GM23248 (cell line): Measurements from ENCODE around the gene SURF4. TPM values are rescaled to one million over a fixed set of nuclear protein-coding genes. Genes with fewer than 3 reads are reported as not detected.
A peak's percentile ranks its signal among the peaks of the same experiment; 100 is the strongest.

ENCODE experiments used
- DNase-seq: peaks from one replicate; pipeline ENCODE4 v3.0.0-alpha.2; 2015
- H2AFZ ChIP-seq: fragments of 200-600 bp; sonication (generic); 2 replicates; pipeline ENCODE4 v1.6.1; 2016; ENCODE audit warnings: antibody characterized with exemption
- H3F3A ChIP-seq: fragments of 200-600 bp; sonication (generic); 2 replicates; pipeline ENCODE4 v1.6.1; 2016; ENCODE audit warnings: mild to moderate bottlenecking, antibody characterized with exemption, mixed run types; ENCODE audit not compliant: insufficient read depth
- H3K27ac ChIP-seq: fragments of 200-600 bp; sonication (generic); 2 replicates; pipeline ENCODE4 v1.5.1; 2016; ENCODE audit warnings: mild to moderate bottlenecking
- H3K27me3 ChIP-seq: fragments of 200-600 bp; sonication (generic); replicated peaks from 2 replicates; pipeline ENCODE4 v1.6.1; 2016; ENCODE audit warnings: mild to moderate bottlenecking; ENCODE audit not compliant: insufficient read depth
- H3K36me3 ChIP-seq: fragments of 200-600 bp; sonication (generic); 2 replicates; pipeline ENCODE4 v1.6.1; 2016; ENCODE audit warnings: low read depth, mild to moderate bottlenecking
- H3K4me1 ChIP-seq: fragments of 200-600 bp; sonication (generic); 2 replicates; pipeline ENCODE4 v1.6.1; 2016; ENCODE audit warnings: mild to moderate bottlenecking; ENCODE audit not compliant: insufficient read depth
- H3K4me2 ChIP-seq: fragments of 200-600 bp; sonication (generic); one replicate; pipeline ENCODE4 v1.6.1; 2016; ENCODE audit warnings: mild to moderate bottlenecking; ENCODE audit not compliant: unreplicated experiment
- H3K4me3 ChIP-seq: fragments of 200-600 bp; sonication (generic); 2 replicates; pipeline ENCODE4 v1.5.1; 2016; ENCODE audit warnings: mild to moderate bottlenecking
- H3K79me2 ChIP-seq: fragments of 200-600 bp; sonication (generic); 2 replicates; pipeline ENCODE4 v1.6.1; 2016; ENCODE audit warnings: mild to moderate bottlenecking; ENCODE audit not compliant: insufficient read depth
- H3K9ac ChIP-seq: fragments of 200-600 bp; sonication (generic); 2 replicates; pipeline ENCODE4 v1.6.1; 2016; ENCODE audit warnings: mild to moderate bottlenecking
- H3K9me2 ChIP-seq: fragments of 200-600 bp; sonication (generic); 2 replicates; pipeline ENCODE4 v1.6.1; 2016; ENCODE audit warnings: mixed run types, mild to moderate bottlenecking, moderate library complexity; ENCODE audit not compliant: insufficient read depth
- H3K9me3 ChIP-seq: fragments of 200-600 bp; sonication (generic); one replicate; pipeline ENCODE4 v1.6.1; 2017; ENCODE audit warnings: low read depth
- H4K20me1 ChIP-seq: fragments of 200-600 bp; sonication (generic); 2 replicates; pipeline ENCODE4 v1.6.0; 2016; ENCODE audit not compliant: insufficient read depth
- EZH2 ChIP-seq: fragments of 200-600 bp; sonication (generic); IDR thresholded peaks from 2 replicates; pipeline ENCODE4 v1.6.1; 2018; ENCODE audit warnings: antibody characterized with exemption, mild to moderate bottlenecking; ENCODE audit not compliant: insufficient read depth, poor library complexity, severe bottlenecking
- EZH2phosphoT487 ChIP-seq: fragments of 200-600 bp; sonication (generic); IDR thresholded peaks from 2 replicates; pipeline ENCODE4 v1.6.1; 2018; ENCODE audit warnings: antibody characterized with exemption, moderate library complexity, mild to moderate bottlenecking, low read depth; ENCODE audit not compliant: insufficient read depth
- WGBS, 2 experiments: methylation state at CpG; one replicate each; pipeline ENCODE4 v1.1.6; 2015 to 2017; ENCODE audit warnings: low lambda C conversion rate in 2 of 2, low coverage in 1 of 2; ENCODE audit errors: missing lambda C conversion rate in 2 of 2; 5-methylcytosine and 5-hydroxymethylcytosine counted together
- in situ Hi-C: fragments of 300-500 bp; cut with MboI; formaldehyde crosslinking; loops from 2 replicates; pipeline ENCODE4 v1.15.0; 2020
- polyA plus RNA-seq: library from polyadenylated mRNA; unstranded; fragments of >200 nt; fragmentation: Nextera tagmentation; extraction: Ambion mirVana; gene quantifications from 2 replicates; pipeline ENCODE4 v1.2.1, GENCODE V29; 2016
- total RNA-seq: library from RNA; depleted of rRNA; stranded (reverse); fragments of >200 nt; shearing (Covaris generic); gene quantifications from 2 replicates; pipeline ENCODE4 v1.2.3, GENCODE V29; 2014

The SURF4 gene
- total and polyA plus RNA-seq, 2 experiments from 2014 or later, result 406 to 638 TPM

- H2AFZ ChIP-seq, result no peak overlapping the region
Measured at GRCh38 chr9:133375116-133375723, 640 bp downstream of the SURF4 start.

GRCh38 chr9:133374612-133375115, 1.2 kb downstream of the SURF4 start:
- H3F3A ChIP-seq, result peaks cover 56% of the 10 kb centered on the region
- no peak overlapping the region for H2AFZ ChIP-seq
- DNase-seq, result peak; percentile 91
- H3K36me3 ChIP-seq, result peaks cover 12% of the 10 kb centered on the region
- H3K4me3 ChIP-seq, result peak overlapping the region; percentile 83
- 1 to 4% methylated on average over 12 of the region's 12 CpGs for WGBS, 2 experiments
- H3K79me2 ChIP-seq, result peaks cover 62% of the 10 kb centered on the region
- TF ChIP-seq EZH2phosphoT487, result no peak
- TF ChIP-seq EZH2, result no peak
- H3K9me2 ChIP-seq, result no peaks in the 10 kb centered on the region
- peaks cover 50% of the 10 kb centered on the region for H3K4me1 ChIP-seq
- H3K9me3 ChIP-seq, result no peaks in the 10 kb centered on the region
- peak overlapping the region; percentile 100 for H3K9ac ChIP-seq
- no peaks in the 10 kb centered on the region for H3K27me3 ChIP-seq
- in situ Hi-C loops, result no loop called here
- peak overlapping the region; percentile 89 for H3K4me2 ChIP-seq
- H4K20me1 ChIP-seq, result peaks cover 35% of the 10 kb centered on the region
- H3K27ac ChIP-seq, result peak overlapping the region; percentile 93

More at GRCh38 chr9:133375116-133375723, 640 bp downstream of the SURF4 start:
- Histone ChIP-seq H3K79me2 (peaks cover 56% of the 10 kb centered on the region), H3K36me3 (peaks cover 7% of the 10 kb centered on the region), H3K9me3 (no peaks in the 10 kb centered on the region), H4K20me1 (peaks cover 29% of the 10 kb centered on the region; the same call in 1 of the 2 replicates), H3F3A (peaks cover 56% of the 10 kb centered on the region), H3K27me3 (no peaks in the 10 kb centered on the region), H3K27ac (peak overlapping the region; percentile 93), H3K4me3 (peak overlapping the region; percentile 83), H3K9ac (peak overlapping the region; percentile 100), H3K4me2 (peak overlapping the region; percentile 89), H3K9me2 (no peaks in the 10 kb centered on the region), H3K4me1 (peaks cover 47% of the 10 kb centered on the region)
- in situ Hi-C loops, result no loop called here
- TF ChIP-seq EZH2phosphoT487 (no peak), EZH2 (no peak)
- WGBS, 2 experiments, result 1% methylated on average over 32 to 37 of the region's 39 CpGs
- DNase-seq, result peak; percentile 77

GRCh38 chr9:133372144-133372543, 3.7 kb downstream of the SURF4 start:
- in situ Hi-C loops, result no loop called here
- peak overlapping the region; percentile 11; the same call in 1 of the 2 replicates for H3K4me3 ChIP-seq
- H3K4me2 ChIP-seq, result peak overlapping the region; percentile 17
- no peaks in the 10 kb centered on the region for H3K27me3 ChIP-seq
- peak overlapping the region; percentile 38 for H3K9ac ChIP-seq
- H3F3A ChIP-seq, result peaks cover 46% of the 10 kb centered on the region
- 36 to 40% methylated on average over 7 of the region's 7 CpGs for WGBS, 2 experiments
- H2AFZ ChIP-seq, result no peak overlapping the region
- peaks cover 18% of the 10 kb centered on the region for H3K36me3 ChIP-seq
- H3K79me2 ChIP-seq, result peaks cover 87% of the 10 kb centered on the region
- no peaks in the 10 kb centered on the region for H3K9me2 ChIP-seq
- H4K20me1 ChIP-seq, result peaks cover 57% of the 10 kb centered on the region
- no peaks in the 10 kb centered on the region for H3K9me3 ChIP-seq
- H3K4me1 ChIP-seq, result peaks cover 62% of the 10 kb centered on the region
- TF ChIP-seq EZH2phosphoT487, result no peak
- TF ChIP-seq EZH2, result no peak
- no peak for DNase-seq
- peak overlapping the region; percentile 93; the same call in 1 of the 2 replicates for H3K27ac ChIP-seq

GRCh38 chr9:133371261-133371711, 4.6 kb downstream of the SURF4 start:
- peak; percentile 47 for DNase-seq

More at GRCh38 chr9:133371261-133371711, 4.6 kb downstream of the SURF4 start:
- H3K4me3 ChIP-seq, result 0 out of 2 replicates have a peak overlapping the region, but pooled peaks have one; percentile 11
- 66 to 69% methylated on average over 12 of the region's 12 CpGs for WGBS, 2 experiments
- peak overlapping the region; percentile 17 for H3K4me2 ChIP-seq
- in situ Hi-C loops, result no loop called here
- H2AFZ ChIP-seq, result no peak overlapping the region
- no peaks in the 10 kb centered on the region for H3K9me2 ChIP-seq
- peaks cover 66% of the 10 kb centered on the region for H4K20me1 ChIP-seq
- H3K9ac ChIP-seq, result peak overlapping the region; percentile 38
- peaks cover 95% of the 10 kb centered on the region for H3K79me2 ChIP-seq
- H3K4me1 ChIP-seq, result peaks cover 56% of the 10 kb centered on the region
- no peaks in the 10 kb centered on the region for H3K27me3 ChIP-seq
- H3F3A ChIP-seq, result peaks cover 40% of the 10 kb centered on the region
- peak overlapping the region; percentile 93 for H3K27ac ChIP-seq
- no peaks in the 10 kb centered on the region for H3K9me3 ChIP-seq
- H3K36me3 ChIP-seq, result peaks cover 22% of the 10 kb centered on the region
- no peak for TF ChIP-seq EZH2phosphoT487
- no peak for TF ChIP-seq EZH2
